K562 (cell line): ENCODE measurements around the gene ZNF747. TPM values are rescaled to one million over a fixed set of nuclear protein-coding genes. Genes with fewer than 3 reads are reported as not detected.

Experiments
- ATAC-seq: fragments of 200-7000 bp; cut with Tn5 transposase; 3 replicates; pipeline ENCODE4 v1.9.1; 2020; ENCODE audit warnings: moderate library complexity
- BruUV-seq: library from RNA; stranded (reverse); fragments of 400-500 nt; replicated peaks from 2 replicates; lab custom pipeline; 2021; lab: Mats Ljungman, UMichigan
- CTCF ChIA-PET: fragments of 300-600 bp; formaldehyde crosslinking; extraction: SDS; loops from one replicate; lab custom pipeline; 2021; ENCODE audit warnings: low intra/inter-chr PET ratio; lab: Yijun Ruan, JAX
- POLR2A ChIA-PET: fragments of 300-600, 350-650 bp; sonication (Branson Sonifier 250); formaldehyde crosslinking; extraction: SDS; loops from one replicate; lab custom pipeline; 2021; ENCODE audit warnings: antibody characterized with exemption, inconsistent platforms; lab: Yijun Ruan, JAX
- DNase-seq, 4 experiments: peaks; one replicate each; pipeline versions ENCODE4 v3.0.0 to v3.0.0-alpha.2; 2011 to 2018; ENCODE audit warnings: low spot score in 3 of 4, mixed read lengths in 3 of 4; ENCODE audit errors: extremely low read depth in 1 of 4
- FAIRE-seq: peaks from 2 replicates; lab custom pipeline; 2011; peaks lifted over from hg19 to GRCh38; lab: Jason Lieb, UNC
- H2AFZ ChIP-seq: 2 replicates; pipeline ENCODE4 v1.6.0; 2011; ENCODE audit warnings: low read depth, low read length, control low read depth, inconsistent platforms
- H3K27ac ChIP-seq: fragments of 200-600 bp; 3 replicates; pipeline ENCODE4 v1.8.0; 2011; ENCODE audit warnings: low read depth, mild to moderate bottlenecking, control low read depth, inconsistent platforms, low read length, moderate library complexity, mixed read lengths; ENCODE audit errors: extremely low read depth
- H3K27me3 ChIP-seq, 2 experiments: fragments of 300-600 bp in 1 of 2; 2 replicates in 1 of 2; 3 replicates in 1 of 2; pipeline versions ENCODE4 v1.6.0 to v1.8.0; 2011; ENCODE audit warnings: inconsistent platforms in 2 of 2, low read length in 2 of 2, mild to moderate bottlenecking in 1 of 2, mixed read lengths in 1 of 2, moderate library complexity in 1 of 2; ENCODE audit not compliant: control insufficient read depth in 2 of 2, insufficient read depth in 2 of 2
- H3K36me3 ChIP-seq: fragments of 300-600 bp; 3 replicates; pipeline ENCODE4 v1.8.0; 2011; ENCODE audit warnings: mild to moderate bottlenecking, low read length, inconsistent platforms; ENCODE audit not compliant: control insufficient read depth, insufficient read depth
- H3K4me1 ChIP-seq, 2 experiments: fragments of 200-600 bp in 1 of 2; replicated peaks in 1 of 2; 2 replicates in 1 of 2; 3 replicates in 1 of 2; pipeline versions ENCODE4 v1.5.1 to v1.8.0; 2011; ENCODE audit warnings: inconsistent platforms in 2 of 2, low read length in 2 of 2, mild to moderate bottlenecking in 1 of 2, mixed read lengths in 1 of 2, moderate library complexity in 1 of 2; ENCODE audit not compliant: control insufficient read depth in 2 of 2, insufficient read depth in 2 of 2
- H3K4me2 ChIP-seq: 2 replicates; pipeline ENCODE4 v1.6.1; 2011; ENCODE audit warnings: low read length, control low read depth, inconsistent platforms, mixed read lengths; ENCODE audit not compliant: insufficient read depth
- H3K4me3 ChIP-seq: fragments of 200-600 bp; sonication (generic), shearing (Covaris generic); 2 replicates; pipeline ENCODE4 v1.5.1; 2016; ENCODE audit warnings: control low read depth, inconsistent platforms
- H3K79me2 ChIP-seq: fragments of 200-600 bp; 3 replicates; pipeline ENCODE4 v1.8.0; 2011; ENCODE audit warnings: low read length, inconsistent platforms; ENCODE audit not compliant: control insufficient read depth, insufficient read depth
- H3K9ac ChIP-seq, 2 experiments: 2 replicates each; pipeline versions ENCODE4 v1.6.0 to v1.6.1; 2011; ENCODE audit warnings: low read depth in 2 of 2, low read length in 2 of 2, control low read depth in 1 of 2, inconsistent platforms in 1 of 2, mild to moderate bottlenecking in 1 of 2, mixed read lengths in 1 of 2; ENCODE audit not compliant: insufficient read depth in 1 of 2
- H3K9me1 ChIP-seq: one replicate; pipeline ENCODE4 v1.6.0; 2011; ENCODE audit warnings: inconsistent platforms, mild to moderate bottlenecking, low read length, moderate library complexity; ENCODE audit not compliant: control insufficient read depth, insufficient read depth
- H3K9me3 ChIP-seq: replicated peaks from 2 replicates; pipeline ENCODE4 v1.5.1; 2011; ENCODE audit warnings: low read depth, low read length, inconsistent platforms; ENCODE audit not compliant: control insufficient read depth, insufficient read depth
- H4K20me1 ChIP-seq: replicated peaks from 2 replicates; pipeline ENCODE4 v1.6.1; 2011; ENCODE audit warnings: low read length, inconsistent platforms, mixed read lengths; ENCODE audit not compliant: control insufficient read depth, insufficient read depth
- MLLT1 ChIP-seq, 2 experiments: fragments of 450-650 bp; IDR thresholded peaks; 2 replicates each; pipeline ENCODE4 v1.6.1; 2016
- NFATC3 ChIP-seq: fragments of 450-650 bp; IDR thresholded peaks from 2 replicates; pipeline ENCODE4 v1.6.1; 2017; ENCODE audit warnings: mild to moderate bottlenecking
- WGBS: fragments of 100-300 bp; shearing (Covaris generic); methylation state at CpG from one replicate; pipeline ENCODE4 v1.1.6; 2016; ENCODE audit warnings: low coverage, mixed read lengths; ENCODE audit not compliant: insufficient coverage; ENCODE audit errors: missing lambda C conversion rate; 5-methylcytosine and 5-hydroxymethylcytosine counted together
- in situ Hi-C: fragments of 300-500 bp; cut with MboI; formaldehyde crosslinking; loops from 4 replicates; pipeline ENCODE4 v1.15.0; 2018; ENCODE audit warnings: inconsistent platforms, mixed read lengths
- intact Hi-C: fragments of 100-400 bp; cut with micrococcal nuclease; formaldehyde crosslinking; loops from 2 replicates; pipeline ENCODE4 v1.14.2; 2022
- polyA plus RNA-seq, 8 experiments: library from polyadenylated mRNA; depleted of rRNA in 4 of 8; stranded (reverse) in 5 of 8; unstranded in 3 of 8; fragments of >200 nt; fragmentation: Nextera tagmentation in 2 of 8; fragmentation: Illumina TruSeq in 1 of 8; extraction: Ambion mirVana in 2 of 8; extraction: Trizol in 1 of 8; gene quantifications; 2 replicates each; pipeline versions ENCODE4 v1.2.1 to v1.2.3, GENCODE V29; 2011 to 2014; ENCODE audit warnings: inconsistent platforms in 1 of 8, missing spikeins in 1 of 8
- total RNA-seq, 7 experiments: library from RNA; depleted of rRNA in 6 of 7; stranded (reverse); fragments of >200 nt in 6 of 7; fragmentation: Illumina TruSeq in 2 of 7; extraction: Trizol in 2 of 7; gene quantifications; 2 replicates each; pipeline versions ENCODE4 v1.2.1 to v1.2.3, GENCODE V29; 2011 to 2021; ENCODE audit warnings: low replicate concordance in 1 of 7

ZNF747 gene
- total and polyA plus RNA-seq, 9 of the 15 experiments (the other 6 are each of a cell fraction or from before 2014, with no cell fraction given): 0.14 to 3.3 (median 1.5) TPM

GRCh38 chr16:30546115-30546514 is 11.5 kb upstream of the ZNF747 start:
- WGBS: 54% methylated on average over 8 of the region's 8 CpGs
- ATAC-seq: no peak
- intact Hi-C loops: no loop called here

More at GRCh38 chr16:30546115-30546514, 11.5 kb upstream of the ZNF747 start:
- no peaks in the 10 kb centered on the region for H3K79me2 ChIP-seq
- H3K9me3 ChIP-seq: no peaks in the 10 kb centered on the region
- H3K4me2 ChIP-seq: no peak overlapping the region
- H3K9ac ChIP-seq: no peak overlapping the region; a peak in 1 of 4 replicates
- peaks cover 5% of the 10 kb centered on the region; the same call in 1 of the 2 replicates for H4K20me1 ChIP-seq
- BruUV-seq: no TSS peak
- no peak overlapping the region for H3K4me3 ChIP-seq
- in situ Hi-C loops: no loop called here
- no peaks in the 10 kb centered on the region for H3K36me3 ChIP-seq
- H3K9me1 ChIP-seq: no peaks in the 10 kb centered on the region
- H3K4me1 ChIP-seq: peaks cover 13 to 33% of the 10 kb centered on the region in 2 experiments; a peak in 4 of 5 replicates
- POLR2A ChIA-PET: interaction anchor here (0.6 to 2.4 kb wide), 4 partner anchors 9 to 74 kb away, joined by 3 to 14 read pairs (median 7); partner anchors contain the start of genes ZNF747 and ZNF764
- TF ChIP-seq MLLT1 (IDR thresholded peaks at IDR 0.05): peak in 1 of 2 experiments; percentile 34; a peak in 1 of 4 replicates
- no peak for TF ChIP-seq NFATC3
- TF ChIP-seq, all 486 proteins: peak for 1
- Histone ChIP-seq H3K27me3 (no peaks in the 10 kb centered on the region), H2AFZ (no peak overlapping the region), H3K27ac (no peak overlapping the region)
- FAIRE-seq (no peak), DNase-seq (no peak)
- CTCF ChIA-PET: no interaction called here
